ENCODE measurements around the gene CTIF.

The CTIF gene

DNA sequence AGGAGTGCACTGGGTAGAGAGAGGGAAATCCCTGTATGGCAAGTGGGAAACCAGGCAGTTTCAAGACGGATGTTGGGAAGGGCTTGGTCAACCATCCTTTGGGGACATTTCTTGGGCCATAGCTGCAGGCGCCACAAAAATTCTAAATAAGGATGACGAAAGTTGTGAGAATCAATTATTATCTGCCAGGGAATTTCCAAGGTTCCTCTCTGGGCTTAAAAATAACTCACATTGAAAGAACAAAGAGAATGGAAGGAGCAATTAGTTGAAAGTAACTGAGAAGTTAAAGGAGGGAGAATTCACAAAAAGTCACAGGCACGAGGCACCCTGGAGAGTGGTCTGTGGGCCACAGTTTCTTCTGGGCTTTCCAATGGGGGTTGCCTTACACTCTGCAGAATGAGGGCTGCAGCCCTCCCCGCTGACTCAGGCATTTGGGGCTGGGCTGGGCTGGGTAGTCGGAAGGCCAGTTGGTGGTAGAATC lies 216.2 kb downstream of the CTIF start:
- H3K27ac ChIP-seq (ENCODE audit: low read length), result no peak overlapping the region
- no peak overlapping the region for H3K4me2 ChIP-seq (ENCODE audit: low read depth, low read length)
- no peaks in the 10 kb centered on the region for H3K27me3 ChIP-seq (replicated peaks; ENCODE audit: insufficient read depth, low read length)
- H2AFZ ChIP-seq (ENCODE audit: low read length), result no peak overlapping the region
- H3K4me1 ChIP-seq (ENCODE audit: low read length), result no peaks in the 10 kb centered on the region
- no peaks in the 10 kb centered on the region for H4K20me1 ChIP-seq (ENCODE audit: insufficient read depth, low read length)
- H3K79me2 ChIP-seq (ENCODE audit: low read length), result no peaks in the 10 kb centered on the region
- no peaks in the 10 kb centered on the region for H3K9me3 ChIP-seq (replicated peaks; ENCODE audit: insufficient read depth, low read length)
- H3K9me2 ChIP-seq (replicated peaks; ENCODE audit: insufficient read depth, low read length), result no peaks in the 10 kb centered on the region
- H3K36me3 ChIP-seq (replicated peaks; ENCODE audit: insufficient read depth, low read length), result no peaks in the 10 kb centered on the region
- H3K4me3 ChIP-seq (ENCODE audit: low read length), result no peak overlapping the region
- DNase-seq, result no peak
- no peak overlapping the region for H3K9ac ChIP-seq (ENCODE audit: low read length)
- H3F3A ChIP-seq (ENCODE audit: insufficient read depth, low read length), result no peaks in the 10 kb centered on the region
- no peak for TF ChIP-seq EZH2 (optimal IDR thresholded peaks at IDR 0.05; ENCODE audit: low read depth, low read length)
- TF ChIP-seq, protein P1, sequence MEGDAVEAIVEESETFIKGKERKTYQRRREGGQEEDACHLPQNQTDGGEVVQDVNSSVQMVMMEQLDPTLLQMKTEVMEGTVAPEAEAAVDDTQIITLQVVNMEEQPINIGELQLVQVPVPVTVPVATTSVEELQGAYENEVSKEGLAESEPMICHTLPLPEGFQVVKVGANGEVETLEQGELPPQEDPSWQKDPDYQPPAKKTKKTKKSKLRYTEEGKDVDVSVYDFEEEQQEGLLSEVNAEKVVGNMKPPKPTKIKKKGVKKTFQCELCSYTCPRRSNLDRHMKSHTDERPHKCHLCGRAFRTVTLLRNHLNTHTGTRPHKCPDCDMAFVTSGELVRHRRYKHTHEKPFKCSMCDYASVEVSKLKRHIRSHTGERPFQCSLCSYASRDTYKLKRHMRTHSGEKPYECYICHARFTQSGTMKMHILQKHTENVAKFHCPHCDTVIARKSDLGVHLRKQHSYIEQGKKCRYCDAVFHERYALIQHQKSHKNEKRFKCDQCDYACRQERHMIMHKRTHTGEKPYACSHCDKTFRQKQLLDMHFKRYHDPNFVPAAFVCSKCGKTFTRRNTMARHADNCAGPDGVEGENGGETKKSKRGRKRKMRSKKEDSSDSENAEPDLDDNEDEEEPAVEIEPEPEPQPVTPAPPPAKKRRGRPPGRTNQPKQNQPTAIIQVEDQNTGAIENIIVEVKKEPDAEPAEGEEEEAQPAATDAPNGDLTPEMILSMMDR (IDR thresholded peaks at IDR 0.05; ENCODE audit: low read length), result no peak
- no peak for TF ChIP-seq EZH2phosphoT487 (IDR thresholded peaks at IDR 0.05; ENCODE audit: low read length)

GRCh38 chr18:48756511-48757226 lies 217.8 kb downstream of the CTIF start:
- Histone ChIP-seq H3K79me2 (ENCODE audit: low read length) (no peaks in the 10 kb centered on the region), H3K9ac (ENCODE audit: low read length) (no peak overlapping the region), H3K4me3 (ENCODE audit: low read length) (no peak overlapping the region), H3F3A (ENCODE audit: insufficient read depth, low read length) (no peaks in the 10 kb centered on the region), H3K4me1 (ENCODE audit: low read length) (no peaks in the 10 kb centered on the region), H3K9me3 (replicated peaks; ENCODE audit: insufficient read depth, low read length) (no peaks in the 10 kb centered on the region), H4K20me1 (ENCODE audit: insufficient read depth, low read length) (no peaks in the 10 kb centered on the region), H3K36me3 (replicated peaks; ENCODE audit: insufficient read depth, low read length) (no peaks in the 10 kb centered on the region), H2AFZ (ENCODE audit: low read length) (no peak overlapping the region), H3K4me2 (ENCODE audit: low read depth, low read length) (no peak overlapping the region), H3K9me2 (replicated peaks; ENCODE audit: insufficient read depth, low read length) (no peaks in the 10 kb centered on the region), H3K27me3 (replicated peaks; ENCODE audit: insufficient read depth, low read length) (no peaks in the 10 kb centered on the region), H3K27ac (ENCODE audit: low read length) (no peak overlapping the region)
- TF ChIP-seq, protein P1 (IDR thresholded peaks at IDR 0.05; ENCODE audit: low read length), result no peak
- TF ChIP-seq EZH2phosphoT487 (IDR thresholded peaks at IDR 0.05; ENCODE audit: low read length), result no peak
- TF ChIP-seq EZH2 (optimal IDR thresholded peaks at IDR 0.05; ENCODE audit: low read depth, low read length), result no peak
- DNase-seq, result no peak

DNA sequence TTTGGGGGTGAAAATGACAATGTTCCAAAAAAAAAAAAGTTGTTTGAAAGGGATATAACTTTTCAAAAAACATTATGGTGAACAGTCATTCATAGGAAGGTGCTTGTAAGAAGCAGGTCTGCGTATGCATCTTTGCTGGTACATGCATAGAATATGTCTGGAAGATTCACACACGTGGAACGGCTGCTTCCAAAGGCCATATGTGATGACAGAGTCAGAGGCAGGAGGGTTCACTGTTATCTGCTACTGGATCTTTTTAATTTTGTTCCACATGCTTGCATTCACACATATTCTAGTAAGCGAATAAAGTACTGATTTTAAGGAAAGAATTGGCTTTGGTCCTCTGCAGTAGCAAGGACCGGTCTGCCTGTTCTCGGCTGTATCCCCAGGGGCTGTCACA lies 218.5 kb downstream of the CTIF start:
- no peak overlapping the region for H3K9ac ChIP-seq (ENCODE audit: low read length)
- no peaks in the 10 kb centered on the region for H3K27me3 ChIP-seq (replicated peaks; ENCODE audit: insufficient read depth, low read length)
- no peaks in the 10 kb centered on the region for H3F3A ChIP-seq (ENCODE audit: insufficient read depth, low read length)
- H3K27ac ChIP-seq (ENCODE audit: low read length), result no peak overlapping the region
- no peaks in the 10 kb centered on the region for H3K4me1 ChIP-seq (ENCODE audit: low read length)
- no peak overlapping the region for H2AFZ ChIP-seq (ENCODE audit: low read length)
- no peaks in the 10 kb centered on the region for H3K36me3 ChIP-seq (replicated peaks; ENCODE audit: insufficient read depth, low read length)
- H3K9me2 ChIP-seq (replicated peaks; ENCODE audit: insufficient read depth, low read length), result no peaks in the 10 kb centered on the region
- H3K9me3 ChIP-seq (replicated peaks; ENCODE audit: insufficient read depth, low read length), result no peaks in the 10 kb centered on the region
- H3K4me3 ChIP-seq (ENCODE audit: low read length), result no peak overlapping the region
- DNase-seq, result no peak
- H3K79me2 ChIP-seq (ENCODE audit: low read length), result no peaks in the 10 kb centered on the region
- H3K4me2 ChIP-seq (ENCODE audit: low read depth, low read length), result no peak overlapping the region
- TF ChIP-seq EZH2 (optimal IDR thresholded peaks at IDR 0.05; ENCODE audit: low read depth, low read length) (no peak), EZH2phosphoT487 (IDR thresholded peaks at IDR 0.05; ENCODE audit: low read length) (no peak)
- TF ChIP-seq, protein P1 (IDR thresholded peaks at IDR 0.05; ENCODE audit: low read length), result no peak
- no peaks in the 10 kb centered on the region for H4K20me1 ChIP-seq (ENCODE audit: insufficient read depth, low read length)

Measured in MM.1S (cell line).